Measurements from ENCODE around the gene TFDP2. TPM values are rescaled to one million over a fixed set of nuclear protein-coding genes. Genes with fewer than 3 reads are reported as not detected.

The TFDP2 gene
- total and polyA plus RNA-seq, 7 donors: 14.3 to 74.8 (median 52.3) TPM

DNA sequence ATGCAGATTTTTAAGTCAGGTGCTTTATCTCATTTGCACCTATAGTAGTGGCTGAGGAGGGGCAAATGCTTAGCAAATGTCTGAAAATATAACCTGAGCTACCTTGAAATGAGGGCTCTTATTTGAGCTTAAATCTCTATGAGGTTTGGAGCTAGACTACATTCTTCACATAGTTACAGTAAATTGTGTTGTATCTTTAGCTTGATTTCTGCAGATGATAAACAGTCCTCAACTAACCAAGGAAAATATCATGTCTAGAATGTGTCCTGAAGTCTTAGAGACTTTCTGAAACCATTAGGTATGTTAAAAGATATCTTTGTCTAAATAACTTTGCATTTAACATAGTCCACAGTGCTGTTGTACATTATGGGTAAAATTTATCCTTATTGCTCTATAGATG is 145.3 kb downstream of the TFDP2 start:
- Histone ChIP-seq H3K9me3 (no peaks in the 10 kb centered on the region), H3K27ac (no peak overlapping the region), H3K36me3 (no peaks in the 10 kb centered on the region), H3K27me3 (no peaks in the 10 kb centered on the region), H3K4me3 (no peak overlapping the region), H3K4me1 (peaks cover 0 to 23% (median 16%) of the 10 kb centered on the region in 4 donors)
- intact Hi-C loops (cut with DNase I): no loop called here
- TF ChIP-seq POLR2A (IDR thresholded peaks at IDR 0.05) (no peak), POLR2AphosphoS5 (IDR thresholded peaks at IDR 0.05) (no peak), EP300 (IDR thresholded peaks at IDR 0.05) (no peak)
- TF ChIP-seq, protein P1, sequence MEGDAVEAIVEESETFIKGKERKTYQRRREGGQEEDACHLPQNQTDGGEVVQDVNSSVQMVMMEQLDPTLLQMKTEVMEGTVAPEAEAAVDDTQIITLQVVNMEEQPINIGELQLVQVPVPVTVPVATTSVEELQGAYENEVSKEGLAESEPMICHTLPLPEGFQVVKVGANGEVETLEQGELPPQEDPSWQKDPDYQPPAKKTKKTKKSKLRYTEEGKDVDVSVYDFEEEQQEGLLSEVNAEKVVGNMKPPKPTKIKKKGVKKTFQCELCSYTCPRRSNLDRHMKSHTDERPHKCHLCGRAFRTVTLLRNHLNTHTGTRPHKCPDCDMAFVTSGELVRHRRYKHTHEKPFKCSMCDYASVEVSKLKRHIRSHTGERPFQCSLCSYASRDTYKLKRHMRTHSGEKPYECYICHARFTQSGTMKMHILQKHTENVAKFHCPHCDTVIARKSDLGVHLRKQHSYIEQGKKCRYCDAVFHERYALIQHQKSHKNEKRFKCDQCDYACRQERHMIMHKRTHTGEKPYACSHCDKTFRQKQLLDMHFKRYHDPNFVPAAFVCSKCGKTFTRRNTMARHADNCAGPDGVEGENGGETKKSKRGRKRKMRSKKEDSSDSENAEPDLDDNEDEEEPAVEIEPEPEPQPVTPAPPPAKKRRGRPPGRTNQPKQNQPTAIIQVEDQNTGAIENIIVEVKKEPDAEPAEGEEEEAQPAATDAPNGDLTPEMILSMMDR (IDR thresholded peaks at IDR 0.05): no peak
- no peak for DNase-seq

DNA sequence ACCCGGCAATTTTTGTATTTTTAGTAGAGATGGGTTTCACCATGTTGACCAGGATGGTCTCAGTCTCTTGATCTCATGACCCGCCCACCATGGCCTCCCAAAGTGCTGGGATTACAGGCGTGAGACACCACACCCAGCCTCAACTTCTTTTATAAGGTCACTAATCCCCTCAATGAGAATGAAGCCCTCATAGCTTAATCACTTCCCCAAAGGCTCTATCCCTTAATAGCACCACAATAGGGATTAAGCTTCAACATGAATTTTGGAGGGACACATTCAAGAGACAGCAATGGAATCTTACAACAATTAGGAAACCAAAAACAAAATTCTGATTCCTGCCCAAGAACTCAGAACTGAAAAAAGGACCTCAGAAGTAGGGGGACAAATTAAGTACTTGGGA is 146.1 kb downstream of the TFDP2 start:
- peaks cover 0 to 23% (median 11%) of the 10 kb centered on the region in 4 donors for H3K4me1 ChIP-seq
- WGBS, 2 donors: 98 to 99% methylated on average over 3 of the region's 3 CpGs
- H3K36me3 ChIP-seq: no peaks in the 10 kb centered on the region
- H3K27ac ChIP-seq: no peak overlapping the region
- intact Hi-C loops (cut with DNase I): no loop called here
- no peak overlapping the region for H3K4me3 ChIP-seq
- no peak for DNase-seq
- TF ChIP-seq, protein P1 (IDR thresholded peaks at IDR 0.05): no peak
- TF ChIP-seq POLR2AphosphoS5 (IDR thresholded peaks at IDR 0.05): no peak
- TF ChIP-seq POLR2A (IDR thresholded peaks at IDR 0.05): no peak
- no peak for TF ChIP-seq EP300 (IDR thresholded peaks at IDR 0.05)
- H3K27me3 ChIP-seq: no peaks in the 10 kb centered on the region
- no peaks in the 10 kb centered on the region for H3K9me3 ChIP-seq

DNA sequence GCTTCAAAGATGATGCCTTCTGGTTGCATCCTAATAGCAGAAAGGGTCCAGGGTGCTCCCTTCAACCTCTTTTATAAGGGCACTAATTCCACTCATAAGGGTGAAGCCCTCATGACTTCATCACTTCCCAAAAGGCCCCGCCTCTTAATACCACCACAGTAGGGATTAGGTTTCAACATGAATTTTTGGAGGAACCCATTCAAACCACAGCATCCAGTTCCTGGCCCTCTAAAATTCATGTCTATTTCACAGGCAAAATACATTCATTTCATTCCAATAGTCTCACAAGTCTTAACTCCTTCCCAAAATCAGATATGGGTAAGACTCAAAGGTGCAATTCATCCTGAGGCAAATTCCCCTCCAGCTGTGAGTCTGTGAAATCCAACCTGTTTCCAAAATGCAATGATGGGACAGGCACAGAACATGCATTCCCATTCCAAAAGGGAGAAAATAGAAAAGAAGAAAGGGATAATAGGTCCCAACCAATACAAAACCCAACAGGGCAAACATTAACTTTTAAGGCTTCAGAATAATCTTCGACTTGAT is 148.9 kb downstream of the TFDP2 start:
- intact Hi-C loops (cut with DNase I): no loop called here
- Histone ChIP-seq H3K27ac (no peak overlapping the region), H3K4me1 (peaks cover 0 to 33% (median 19%) of the 10 kb centered on the region in 4 donors), H3K27me3 (no peaks in the 10 kb centered on the region), H3K36me3 (no peaks in the 10 kb centered on the region), H3K4me3 (no peak overlapping the region), H3K9me3 (no peaks in the 10 kb centered on the region)
- TF ChIP-seq, protein P1 (IDR thresholded peaks at IDR 0.05): no peak
- TF ChIP-seq POLR2A (IDR thresholded peaks at IDR 0.05) (no peak), POLR2AphosphoS5 (IDR thresholded peaks at IDR 0.05) (no peak), EP300 (IDR thresholded peaks at IDR 0.05) (no peak)
- 93 to 96% methylated on average over 2 of the region's 2 CpGs for WGBS, 2 donors
- no peak for DNase-seq

DNA sequence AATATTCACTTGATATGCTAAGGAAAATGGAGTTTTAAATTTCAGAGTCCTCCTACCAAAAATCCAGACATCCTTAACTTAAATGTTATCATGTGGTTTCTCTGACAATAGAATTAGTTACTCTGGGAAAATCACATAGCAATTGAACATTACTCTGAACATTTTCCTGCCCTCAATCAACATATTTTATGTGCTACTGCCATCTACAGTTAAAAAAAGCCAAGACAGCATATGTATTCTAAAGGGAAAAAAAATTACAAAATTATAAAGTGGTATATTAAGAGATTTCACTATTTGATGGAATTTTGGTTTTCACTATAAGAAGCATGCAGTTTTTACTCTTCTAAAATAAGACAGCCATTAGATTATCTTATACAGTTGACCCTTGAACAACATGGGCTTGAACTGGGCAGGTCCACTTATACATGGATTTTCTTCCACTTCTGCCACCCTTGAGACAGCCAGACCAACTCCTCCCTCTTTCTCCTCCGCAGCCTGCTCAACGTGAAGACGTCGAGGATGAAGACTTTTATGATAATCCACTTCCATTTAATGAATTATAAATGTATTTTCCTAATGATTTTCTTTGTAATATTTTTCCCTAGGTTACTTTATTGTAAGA is 150.6 kb downstream of the TFDP2 start:
- no peaks in the 10 kb centered on the region for H3K36me3 ChIP-seq
- peaks cover 0 to 35% (median 20%) of the 10 kb centered on the region in 4 donors for H3K4me1 ChIP-seq
- intact Hi-C loops (cut with DNase I): no loop called here
- no peaks in the 10 kb centered on the region for H3K9me3 ChIP-seq
- 59 to 73% methylated on average over 4 of the region's 4 CpGs for WGBS, 2 donors
- H3K4me3 ChIP-seq: no peak overlapping the region
- H3K27me3 ChIP-seq: no peaks in the 10 kb centered on the region
- DNase-seq: no peak
- TF ChIP-seq EP300 (IDR thresholded peaks at IDR 0.05): no peak
- TF ChIP-seq, protein P1 (IDR thresholded peaks at IDR 0.05): peak in 1 of 4 experiments; percentile 5
- no peak for TF ChIP-seq POLR2A (IDR thresholded peaks at IDR 0.05)
- no peak overlapping the region for H3K27ac ChIP-seq

DNA sequence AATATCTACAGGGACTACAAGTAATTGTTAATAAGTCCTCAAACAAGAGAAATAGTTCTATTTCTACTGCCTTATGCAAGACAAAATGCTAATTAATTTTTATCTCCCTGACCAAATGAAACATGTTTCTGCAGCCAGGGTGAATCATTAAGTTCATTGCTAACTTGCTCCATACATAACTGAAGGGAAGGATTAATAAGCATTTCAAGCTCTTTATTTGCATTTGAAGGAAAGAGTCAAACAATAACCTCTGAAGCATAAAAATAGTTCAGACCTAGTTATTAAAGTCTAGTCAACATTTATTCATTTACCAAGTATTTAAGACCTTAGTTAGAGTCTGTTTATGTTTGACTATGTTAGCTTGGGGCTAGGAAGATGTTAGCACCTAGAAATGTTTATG is 152.9 kb downstream of the TFDP2 start:
- Histone ChIP-seq H3K9me3 (no peaks in the 10 kb centered on the region), H3K4me1 (peaks cover 0 to 50% (median 30%) of the 10 kb centered on the region in 4 donors), H3K27me3 (no peaks in the 10 kb centered on the region), H3K4me3 (no peak overlapping the region), H3K27ac (no peak overlapping the region), H3K36me3 (no peaks in the 10 kb centered on the region)
- TF ChIP-seq POLR2AphosphoS5 (IDR thresholded peaks at IDR 0.05): no peak
- TF ChIP-seq, protein P1 (IDR thresholded peaks at IDR 0.05): no peak
- no peak for TF ChIP-seq POLR2A (IDR thresholded peaks at IDR 0.05)
- no peak for TF ChIP-seq EP300 (IDR thresholded peaks at IDR 0.05)
- intact Hi-C loops (cut with DNase I): no loop called here
- no peak for DNase-seq
